Nephron progenitor cell (in vitro differentiated cells): ENCODE measurements around the gene PTPRJ.

Experiments used
- DNase-seq: peaks from one replicate; pipeline ENCODE4 v3.0.0; 2021
- H3K27ac Mint-ChIP-seq: 2 replicates; pipeline ENCODE4 v1.8.0; 2021; ENCODE audit warnings: mild to moderate bottlenecking, moderate library complexity, mixed read lengths
- H3K27me3 Mint-ChIP-seq: 2 replicates; pipeline ENCODE4 v1.8.0; 2021; ENCODE audit warnings: mild to moderate bottlenecking, low read depth, mixed read lengths; ENCODE audit not compliant: poor library complexity
- H3K36me3 Mint-ChIP-seq: 2 replicates; pipeline ENCODE4 v1.8.0; 2021; ENCODE audit warnings: low read depth, mixed read lengths
- H3K4me1 Mint-ChIP-seq: 2 replicates; pipeline ENCODE4 v1.8.0; 2021; ENCODE audit warnings: mixed read lengths
- H3K4me3 Mint-ChIP-seq: 2 replicates; pipeline ENCODE4 v1.8.0; 2021; ENCODE audit warnings: mild to moderate bottlenecking, moderate library complexity, mixed read lengths
- H3K9me3 Mint-ChIP-seq: 2 replicates; pipeline ENCODE4 v1.8.0; 2021; ENCODE audit warnings: mild to moderate bottlenecking, moderate library complexity, mixed read lengths
- CTCF ChIP-seq: fragments of 200-600 bp; sonication (generic); IDR thresholded peaks from 2 replicates; pipeline ENCODE4 v1.5.0; 2021; ENCODE audit warnings: antibody characterized with exemption

The PTPRJ gene

GRCh38 chr11:48031602-48032001 is 51.2 kb downstream of the PTPRJ start:
- Mint-ChIP-seq H3K36me3 (no peaks in the 10 kb centered on the region), H3K27me3 (no peaks in the 10 kb centered on the region), H3K4me3 (no peak overlapping the region), H3K9me3 (no peaks in the 10 kb centered on the region), H3K27ac (no peak overlapping the region), H3K4me1 (peaks cover 36% of the 10 kb centered on the region)
- no peak for TF ChIP-seq CTCF
- DNase-seq = no peak

GRCh38 chr11:48032721-48033120 is 52.4 kb downstream of the PTPRJ start:
- Mint-ChIP-seq H3K27me3 (no peaks in the 10 kb centered on the region), H3K4me3 (no peak overlapping the region), H3K9me3 (no peaks in the 10 kb centered on the region), H3K4me1 (peaks cover 41% of the 10 kb centered on the region), H3K27ac (no peak overlapping the region), H3K36me3 (no peaks in the 10 kb centered on the region)
- no peak for DNase-seq
- TF ChIP-seq CTCF = no peak

- no peak for DNase-seq
- no peaks in the 10 kb centered on the region for H3K9me3 Mint-ChIP-seq
- H3K27ac Mint-ChIP-seq = no peak overlapping the region
- peaks cover 45% of the 10 kb centered on the region for H3K4me1 Mint-ChIP-seq
- no peak overlapping the region for H3K4me3 Mint-ChIP-seq
- no peaks in the 10 kb centered on the region for H3K36me3 Mint-ChIP-seq
- H3K27me3 Mint-ChIP-seq = no peaks in the 10 kb centered on the region
- TF ChIP-seq CTCF = no peak
Observed at GRCh38 chr11:48033918-48034341, 53.6 kb downstream of the PTPRJ start.

- Mint-ChIP-seq H3K4me3 (no peak overlapping the region), H3K9me3 (no peaks in the 10 kb centered on the region), H3K27me3 (peaks cover 2% of the 10 kb centered on the region), H3K27ac (peak overlapping the region; percentile 6), H3K36me3 (no peaks in the 10 kb centered on the region), H3K4me1 (peaks cover 44% of the 10 kb centered on the region)
- TF ChIP-seq CTCF = no peak
- DNase-seq = no peak
Observed at GRCh38 chr11:48034926-48035871, 54.8 kb downstream of the PTPRJ start.

- H3K9me3 Mint-ChIP-seq = no peaks in the 10 kb centered on the region
- peak; percentile 24 for DNase-seq
- H3K27ac Mint-ChIP-seq = peak overlapping the region; percentile 67
- TF ChIP-seq CTCF = no peak
- peaks cover 2% of the 10 kb centered on the region for H3K27me3 Mint-ChIP-seq
- H3K36me3 Mint-ChIP-seq = no peaks in the 10 kb centered on the region
- H3K4me3 Mint-ChIP-seq = no peak overlapping the region
- peaks cover 51% of the 10 kb centered on the region for H3K4me1 Mint-ChIP-seq
Observed at GRCh38 chr11:48036011-48036410, 55.7 kb downstream of the PTPRJ start.

GRCh38 chr11:48036466-48036865 is 56.1 kb downstream of the PTPRJ start:
- peak overlapping the region; percentile 67 for H3K27ac Mint-ChIP-seq
- H3K4me3 Mint-ChIP-seq = no peak overlapping the region
- DNase-seq = no peak
- H3K36me3 Mint-ChIP-seq = no peaks in the 10 kb centered on the region
- H3K27me3 Mint-ChIP-seq = peaks cover 2% of the 10 kb centered on the region
- peaks cover 53% of the 10 kb centered on the region for H3K4me1 Mint-ChIP-seq
- no peaks in the 10 kb centered on the region for H3K9me3 Mint-ChIP-seq
- no peak for TF ChIP-seq CTCF
